GM12878 (cell line): ENCODE results near the gene IMMP2L. TPM values are rescaled to one million over a fixed set of nuclear protein-coding genes. Genes with fewer than 3 reads are reported as not detected.

ENCODE experiments used
- ATAC-seq: fragments of 200-7000 bp; cut with Tn5 transposase; 3 replicates; pipeline ENCODE4 v1.9.1; 2020; ENCODE audit warnings: mild to moderate bottlenecking, moderate library complexity
- BruUV-seq: library from RNA; stranded (reverse); fragments of 400-500 nt; replicated peaks from 2 replicates; lab custom pipeline; 2021; lab: Mats Ljungman, UMichigan
- CTCF ChIA-PET: fragments of 300-600 bp; sonication (Branson Sonifier 250); formaldehyde crosslinking; extraction: SDS; loops from one replicate; lab custom pipeline; 2021; ENCODE audit warnings: inconsistent platforms; lab: Yijun Ruan, JAX
- POLR2A ChIA-PET: fragments of 350-600 bp; formaldehyde crosslinking; extraction: SDS; loops from one replicate; lab custom pipeline; 2021; ENCODE audit warnings: inconsistent platforms; lab: Charles Lee
- RAD21 ChIA-PET: fragments of 300-600 bp; sonication (Branson Sonifier 250); formaldehyde crosslinking; loops from one replicate; lab custom pipeline; 2023; ENCODE audit warnings: antibody characterized with exemption; ENCODE audit not compliant: unreplicated experiment; lab: Charles Lee
- SMC1A ChIA-PET: fragments of 300-600 bp; sonication (Branson Sonifier 250); formaldehyde crosslinking; loops from one replicate; lab custom pipeline; 2023; ENCODE audit not compliant: unreplicated experiment, uncharacterized antibody; lab: Charles Lee
- DNase-seq: peaks from one replicate; pipeline ENCODE4 v3.0.0-alpha.2; 2011; ENCODE audit warnings: low read depth, low spot score
- FAIRE-seq: peaks from 3 replicates; lab custom pipeline; 2011; peaks lifted over from hg19 to GRCh38; lab: Jason Lieb, UNC
- H2AFZ ChIP-seq: 2 replicates; pipeline ENCODE4 v1.6.0; 2011; ENCODE audit warnings: low read depth, low read length, control low read depth; ENCODE audit not compliant: control insufficient read depth
- H3K27ac ChIP-seq: 2 replicates; pipeline ENCODE4 v1.5.1; 2011; ENCODE audit warnings: control low read depth; ENCODE audit not compliant: control insufficient read depth, insufficient read depth
- H3K27me3 ChIP-seq, 2 experiments: replicated peaks in 1 of 2; 2 replicates each; pipeline versions ENCODE4 v1.6.0 to v1.6.1; 2011; ENCODE audit warnings: low read length in 1 of 2; ENCODE audit not compliant: control insufficient read depth in 2 of 2, insufficient read depth in 2 of 2
- H3K36me3 ChIP-seq, 2 experiments: 2 replicates each; pipeline ENCODE4 v1.5.1; 2011; ENCODE audit warnings: low read length in 1 of 2; ENCODE audit not compliant: control insufficient read depth in 2 of 2, insufficient read depth in 2 of 2
- H3K4me1 ChIP-seq: 2 replicates; pipeline ENCODE4 v1.6.1; 2011; ENCODE audit warnings: mild to moderate bottlenecking, low read length, moderate library complexity, mixed read lengths; ENCODE audit not compliant: control insufficient read depth, insufficient read depth
- H3K4me2 ChIP-seq: 2 replicates; pipeline ENCODE4 v1.6.0; 2011; ENCODE audit warnings: control low read depth; ENCODE audit not compliant: control insufficient read depth, insufficient read depth
- H3K4me3 ChIP-seq: fragments of 200-600 bp; sonication (generic); 2 replicates; pipeline ENCODE4 v1.5.1; 2016
- H3K79me2 ChIP-seq: 2 replicates; pipeline ENCODE4 v1.6.0; 2011; ENCODE audit warnings: low read length; ENCODE audit not compliant: control insufficient read depth, insufficient read depth
- H3K9ac ChIP-seq: 2 replicates; pipeline ENCODE4 v1.8.0; 2011; ENCODE audit warnings: low read length, control low read depth, mixed read lengths; ENCODE audit not compliant: control insufficient read depth, insufficient read depth
- H3K9me3 ChIP-seq: replicated peaks from 3 replicates; pipeline ENCODE4 v1.5.1; 2011; ENCODE audit warnings: mild to moderate bottlenecking, low read length; ENCODE audit not compliant: control insufficient read depth, insufficient read depth
- H4K20me1 ChIP-seq: 2 replicates; pipeline ENCODE4 v1.6.0; 2011; ENCODE audit not compliant: control insufficient read depth, insufficient read depth
- BCL3 ChIP-seq: IDR thresholded peaks from 2 replicates; pipeline ENCODE4 v1.6.1; 2011; ENCODE audit warnings: borderline replicate concordance, low read depth, mild to moderate bottlenecking, moderate library complexity, low read length; ENCODE audit not compliant: insufficient read depth, poor library complexity, severe bottlenecking
- GABPA ChIP-seq: IDR thresholded peaks from 2 replicates; pipeline ENCODE4 v1.6.1; 2014; ENCODE audit warnings: antibody characterized with exemption, low read depth, mild to moderate bottlenecking, inconsistent platforms
- IKZF1 ChIP-seq: fragments of 450-650 bp; conservative IDR thresholded peaks from 2 replicates; pipeline ENCODE4 v1.6.1; 2017; ENCODE audit warnings: antibody characterized with exemption, mild to moderate bottlenecking
- IKZF2 ChIP-seq, 2 experiments: fragments of 450-650 bp; IDR thresholded peaks; 2 replicates each; pipeline ENCODE4 v1.6.1; 2017; ENCODE audit warnings: mild to moderate bottlenecking in 2 of 2, moderate library complexity in 2 of 2
- KDM1A ChIP-seq: fragments of 200-600 bp; sonication (generic); IDR thresholded peaks from 2 replicates; pipeline ENCODE4 v1.6.1; 2016; ENCODE audit warnings: borderline replicate concordance
- MTA2 ChIP-seq: fragments of 450-650 bp; IDR thresholded peaks from 2 replicates; pipeline ENCODE4 v1.6.1; 2016; ENCODE audit warnings: low read depth, mild to moderate bottlenecking, moderate library complexity
- MYC ChIP-seq: IDR thresholded peaks from 2 replicates; pipeline ENCODE4 v1.6.1; 2011; ENCODE audit warnings: mild to moderate bottlenecking, low read length, moderate library complexity, inconsistent platforms; ENCODE audit not compliant: insufficient read depth, insufficient replicate concordance, insufficient read length, severe bottlenecking
- NKRF ChIP-seq: fragments of 450-650 bp; conservative IDR thresholded peaks from 2 replicates; pipeline ENCODE4 v1.6.1; 2017; ENCODE audit warnings: mild to moderate bottlenecking, moderate library complexity
- NR2C2 ChIP-seq: IDR thresholded peaks from 2 replicates; pipeline ENCODE4 v1.6.1; 2011; ENCODE audit warnings: borderline replicate concordance, low read depth; ENCODE audit not compliant: control insufficient read depth, insufficient read length
- PBX3 ChIP-seq: IDR thresholded peaks from 2 replicates; pipeline ENCODE4 v1.6.1; 2011; ENCODE audit warnings: mild to moderate bottlenecking, low read depth, low read length, moderate library complexity; ENCODE audit not compliant: insufficient replicate concordance
- PML ChIP-seq: IDR thresholded peaks from 2 replicates; pipeline ENCODE4 v1.6.1; 2012; ENCODE audit warnings: low read length, inconsistent platforms
- RAD21 ChIP-seq: IDR thresholded peaks from 2 replicates; pipeline ENCODE4 v1.6.1; 2011; ENCODE audit warnings: mild to moderate bottlenecking, low read depth, low read length, moderate library complexity; ENCODE audit not compliant: insufficient read depth
- RBBP5 ChIP-seq: fragments of 200-600 bp; sonication (generic); conservative IDR thresholded peaks from 2 replicates; pipeline ENCODE4 v1.6.1; 2016
- SUPT20H ChIP-seq: IDR thresholded peaks from 2 replicates; pipeline ENCODE4 v1.6.1; 2011; ENCODE audit warnings: low read depth, mild to moderate bottlenecking, low read length, moderate library complexity, borderline replicate concordance; ENCODE audit not compliant: control insufficient read depth
- TCF3 ChIP-seq: IDR thresholded peaks from 2 replicates; pipeline ENCODE4 v1.6.1; 2012; ENCODE audit warnings: low read depth, mild to moderate bottlenecking, low read length, borderline replicate concordance; ENCODE audit not compliant: insufficient read depth
- USF2 ChIP-seq: IDR thresholded peaks from 2 replicates; pipeline ENCODE4 v1.6.1; 2011; ENCODE audit warnings: low read depth, low read length, improper control_type of control experiment, borderline replicate concordance
- YBX1 ChIP-seq: fragments of 450-650 bp; IDR thresholded peaks from 2 replicates; pipeline ENCODE4 v1.6.1; 2016; ENCODE audit warnings: antibody characterized with exemption
- WGBS: methylation state at CpG from one replicate; pipeline ENCODE4 v1.1.6; 2016; ENCODE audit warnings: low lambda C conversion rate; ENCODE audit not compliant: insufficient replicate concordance, insufficient coverage; ENCODE audit errors: missing lambda C conversion rate; 5-methylcytosine and 5-hydroxymethylcytosine counted together
- in situ Hi-C: fragments of 300-500 bp; cut with MboI; formaldehyde crosslinking; loops from 9 replicates; pipeline ENCODE4 v1.14.3; 2018; ENCODE audit warnings: mixed read lengths
- intact Hi-C: fragments of 100-400 bp; cut with micrococcal nuclease; formaldehyde crosslinking; loops from one replicate; pipeline ENCODE4 v1.14.2; 2022; ENCODE audit not compliant: unreplicated experiment
- polyA plus RNA-seq, 11 experiments: library from polyadenylated mRNA; depleted of rRNA in 4 of 11; unstranded in 6 of 11; stranded (reverse) in 5 of 11; fragments of >200 nt; fragmentation: Nextera tagmentation in 4 of 11; fragmentation: Illumina TruSeq in 1 of 11; extraction: Ambion mirVana in 4 of 11; extraction: Trizol in 1 of 11; gene quantifications; 1 replicate in 1 of 11; 2 replicates in 10 of 11; pipeline versions ENCODE4 v1.2.1 to v1.2.3, GENCODE V29; 2011 to 2016; ENCODE audit warnings: inconsistent platforms in 2 of 11, missing spikeins in 2 of 11, low read depth in 1 of 11
- total RNA-seq, 4 experiments: library from RNA; depleted of rRNA in 3 of 4; stranded (reverse); fragments of >200 nt in 3 of 4; fragmentation: Illumina TruSeq in 1 of 4; extraction: Trizol in 1 of 4; gene quantifications; 2 replicates each; pipeline versions ENCODE4 v1.2.1 to v1.2.3, GENCODE V29; 2013 to 2021

Gene IMMP2L
- total and polyA plus RNA-seq, 10 of the 15 experiments (the other 5 are each of a cell fraction or from before 2014, with no cell fraction given) = 12.6 to 46.3 (median 19.6) TPM

GRCh38 chr7:110771717-110772116 is 790.6 kb downstream of the IMMP2L start (continued):
- TF ChIP-seq PBX3 (no peak), GABPA (no peak), SUPT20H (no peak), NKRF (no peak), MYC (no peak), MTA2 (no peak), NR2C2 (no peak)

GRCh38 chr7:110767550-110768110 is 794.7 kb downstream of the IMMP2L start:
- no peak overlapping the region for H3K4me2 ChIP-seq
- H3K4me1 ChIP-seq = no peaks in the 10 kb centered on the region
- H3K27me3 ChIP-seq = no peaks in the 10 kb centered on the region
- no peaks in the 10 kb centered on the region for H3K36me3 ChIP-seq
- no peak overlapping the region for H3K9ac ChIP-seq
- POLR2A ChIA-PET = no interaction called here
- in situ Hi-C loops = no loop called here
- DNase-seq = no peak
- H3K27ac ChIP-seq = no peak overlapping the region
- H4K20me1 ChIP-seq = no peaks in the 10 kb centered on the region
- ATAC-seq = no peak
- no peaks in the 10 kb centered on the region for H3K9me3 ChIP-seq
- TF ChIP-seq PML (no peak), RBBP5 (no peak), IKZF2 (IDR thresholded peaks at IDR 0.05) (no peak), RAD21 (no peak), BCL3 (no peak), IKZF1 (no peak), TCF3 (no peak), KDM1A (no peak), YBX1 (no peak), USF2 (no peak)
- H2AFZ ChIP-seq = no peak overlapping the region
- no peak overlapping the region for H3K4me3 ChIP-seq
- no peak for FAIRE-seq
- BruUV-seq = no TSS peak
- H3K79me2 ChIP-seq = no peaks in the 10 kb centered on the region
- CTCF ChIA-PET = no interaction called here
- 68% methylated on average over 3 of the region's 3 CpGs for WGBS
- SMC1A ChIA-PET = interaction anchor here (1.3 kb wide), 1 partner anchor 10 kb away, joined by 3 read pairs; no protein-coding TSS in a partner anchor
- intact Hi-C loops = no loop called here
- RAD21 ChIA-PET = no interaction called here
